Duodenal mucosa (tissue), 2 donors: ENCODE data around the gene PDE6H.

Experiments used
- H3K27ac ChIP-seq: one replicate; pipeline ENCODE4 v1.7.0; 2013; ENCODE audit warnings: low read depth, low read length
- H3K27me3 ChIP-seq, 2 donors: one replicate each; pipeline ENCODE4 v1.7.0; 2013; ENCODE audit warnings: low read length in 2 of 2, control low read depth in 1 of 2; ENCODE audit not compliant: insufficient read depth in 2 of 2, control insufficient read depth in 1 of 2
- H3K36me3 ChIP-seq, 2 donors: one replicate each; pipeline ENCODE4 v1.7.0; 2013; ENCODE audit warnings: low read length in 2 of 2, control low read depth in 1 of 2; ENCODE audit not compliant: insufficient read depth in 2 of 2, control insufficient read depth in 1 of 2
- H3K4me1 ChIP-seq, 2 donors: one replicate each; pipeline ENCODE4 v1.7.0; 2013; ENCODE audit warnings: low read length in 2 of 2, control low read depth in 1 of 2; ENCODE audit not compliant: insufficient read depth in 2 of 2, control insufficient read depth in 1 of 2
- H3K4me3 ChIP-seq, 2 donors: one replicate each; pipeline ENCODE4 v1.7.0; 2013; ENCODE audit warnings: low read length in 2 of 2, low read depth in 1 of 2
- H3K9ac ChIP-seq, 2 donors: one replicate each; pipeline ENCODE4 v1.7.0; 2013; ENCODE audit warnings: low read length in 2 of 2, low read depth in 1 of 2
- H3K9me3 ChIP-seq, 2 donors: one replicate each; pipeline ENCODE4 v1.7.0; 2013; ENCODE audit warnings: low read length in 2 of 2, control low read depth in 1 of 2; ENCODE audit not compliant: control insufficient read depth in 1 of 2

PDE6H gene

GRCh38 chr12:14936224-14936861, 36.5 kb upstream of the PDE6H start:
- no peaks in the 10 kb centered on the region for H3K9me3 ChIP-seq
- no peak overlapping the region for H3K4me3 ChIP-seq
- no peak overlapping the region for H3K27ac ChIP-seq
- no peaks in the 10 kb centered on the region for H3K36me3 ChIP-seq
- H3K9ac ChIP-seq, result no peak overlapping the region
- H3K4me1 ChIP-seq, result peaks cover 0 to 5% of the 10 kb centered on the region in 2 donors
- no peaks in the 10 kb centered on the region for H3K27me3 ChIP-seq

GRCh38 chr12:14937014-14937413, 35.8 kb upstream of the PDE6H start:
- H3K36me3 ChIP-seq, result peaks cover 0 to 7% of the 10 kb centered on the region in 2 donors
- H3K4me1 ChIP-seq, result peaks cover 0 to 5% of the 10 kb centered on the region in 2 donors
- no peak overlapping the region for H3K4me3 ChIP-seq
- H3K27me3 ChIP-seq, result no peaks in the 10 kb centered on the region
- H3K9ac ChIP-seq, result no peak overlapping the region
- no peaks in the 10 kb centered on the region for H3K9me3 ChIP-seq
- no peak overlapping the region for H3K27ac ChIP-seq

- H3K9ac ChIP-seq, result no peak overlapping the region
- H3K4me3 ChIP-seq, result no peak overlapping the region
- no peaks in the 10 kb centered on the region for H3K27me3 ChIP-seq
- H3K27ac ChIP-seq, result no peak overlapping the region
- peaks cover 0 to 5% of the 10 kb centered on the region in 2 donors for H3K4me1 ChIP-seq
- H3K9me3 ChIP-seq, result no peaks in the 10 kb centered on the region
- peaks cover 0 to 13% of the 10 kb centered on the region in 2 donors for H3K36me3 ChIP-seq
Measured at GRCh38 chr12:14937689-14938088, 35.2 kb upstream of the PDE6H start.

GRCh38 chr12:14938301-14938700, 34.5 kb upstream of the PDE6H start, which contains the start of gene ERP27:
Gene ERP27 (minus strand): TSS chr12:14938537. CDS start chr12:14938508, 29 bp downstream.
- no peak within 1 kb of the TSS for H3K27ac ChIP-seq

GRCh38 chr12:14941369-14941768, 31.5 kb upstream of the PDE6H start:
- H3K27ac ChIP-seq, result no peak overlapping the region
- H3K9me3 ChIP-seq, result no peaks in the 10 kb centered on the region
- no peaks in the 10 kb centered on the region for H3K27me3 ChIP-seq
- H3K36me3 ChIP-seq, result peaks cover 0 to 28% of the 10 kb centered on the region in 2 donors
- peaks cover 0 to 5% of the 10 kb centered on the region in 2 donors for H3K4me1 ChIP-seq
- no peak overlapping the region for H3K9ac ChIP-seq
- no peak overlapping the region for H3K4me3 ChIP-seq

More at GRCh38 chr12:14938301-14938700, 34.5 kb upstream of the PDE6H start, which contains the start of gene ERP27:
- no peak within 1 kb of the TSS for H3K9ac ChIP-seq
- no peak within 1 kb of the TSS for H3K4me3 ChIP-seq
- peaks cover 0 to 13% of the 10 kb centered on the region in 2 donors for H3K36me3 ChIP-seq
- H3K9me3 ChIP-seq, result no peaks in the 10 kb centered on the region
- H3K4me1 ChIP-seq, result peaks cover 0 to 5% of the 10 kb centered on the region in 2 donors
- H3K27me3 ChIP-seq, result no peaks in the 10 kb centered on the region

- no peak overlapping the region for H3K4me3 ChIP-seq
- no peak overlapping the region for H3K27ac ChIP-seq
- no peaks in the 10 kb centered on the region for H3K9me3 ChIP-seq
- peaks cover 0 to 5% of the 10 kb centered on the region in 2 donors for H3K4me1 ChIP-seq
- no peaks in the 10 kb centered on the region for H3K27me3 ChIP-seq
- H3K9ac ChIP-seq, result no peak overlapping the region
- H3K36me3 ChIP-seq, result peaks cover 0 to 28% of the 10 kb centered on the region in 2 donors
Measured at GRCh38 chr12:14942196-14942931, 30.5 kb upstream of the PDE6H start.

- Histone ChIP-seq H3K27ac (no peak overlapping the region), H3K9me3 (no peaks in the 10 kb centered on the region), H3K4me1 (peaks cover 19 to 20% of the 10 kb centered on the region in 2 donors), H3K36me3 (peaks cover 0 to 28% of the 10 kb centered on the region in 2 donors), H3K9ac (no peak overlapping the region), H3K4me3 (no peak overlapping the region), H3K27me3 (no peaks in the 10 kb centered on the region)
Measured at GRCh38 chr12:14946162-14946561, 26.7 kb upstream of the PDE6H start.

GRCh38 chr12:14946861-14947260, 26.0 kb upstream of the PDE6H start:
- Histone ChIP-seq H3K4me1 (peaks cover 26% of the 10 kb centered on the region in 2 donors), H3K36me3 (peaks cover 0 to 23% of the 10 kb centered on the region in 2 donors), H3K4me3 (no peak overlapping the region), H3K9me3 (no peaks in the 10 kb centered on the region), H3K27me3 (no peaks in the 10 kb centered on the region), H3K27ac (no peak overlapping the region), H3K9ac (no peak overlapping the region)

- peaks cover 0 to 14% of the 10 kb centered on the region in 2 donors for H3K36me3 ChIP-seq
- no peak overlapping the region for H3K4me3 ChIP-seq
- H3K27me3 ChIP-seq, result no peaks in the 10 kb centered on the region
- H3K9me3 ChIP-seq, result no peaks in the 10 kb centered on the region
- H3K4me1 ChIP-seq, result peaks cover 40% of the 10 kb centered on the region in 2 donors
- H3K27ac ChIP-seq, result peak overlapping the region; percentile 55
- no peak overlapping the region for H3K9ac ChIP-seq
Measured at GRCh38 chr12:14948672-14949071, 24.2 kb upstream of the PDE6H start.

GRCh38 chr12:14949631-14950030, 23.2 kb upstream of the PDE6H start:
- peaks cover 40 to 49% of the 10 kb centered on the region in 2 donors for H3K4me1 ChIP-seq
- no peaks in the 10 kb centered on the region for H3K27me3 ChIP-seq
- H3K36me3 ChIP-seq, result peaks cover 0 to 11% of the 10 kb centered on the region in 2 donors
- no peak overlapping the region for H3K9ac ChIP-seq
- peak overlapping the region; percentile 55 for H3K27ac ChIP-seq
- no peak overlapping the region for H3K4me3 ChIP-seq
- no peaks in the 10 kb centered on the region for H3K9me3 ChIP-seq
